Peyer's patch (tissue), 4 donors: ENCODE data around the gene RABL3. TPM values are rescaled to one million over a fixed set of nuclear protein-coding genes. Genes with fewer than 3 reads are reported as not detected.
A peak's percentile ranks its signal among the peaks of the same experiment; 100 is the strongest.
"Not testable (repeated sequence)": the region's sequence is repeated elsewhere in the genome, so short reads cannot be mapped to it uniquely, and the experiment has no call there.

ENCODE experiments used
- DNase-seq, 3 donors: peaks; one replicate each; pipeline ENCODE4 v3.0.0-alpha.2; 2017 to 2019
- H3K27ac ChIP-seq, 4 donors: fragments of 200-600 bp; sonication (generic); one replicate each; pipeline ENCODE4 v1.5.1; 2016 to 2019
- H3K27me3 ChIP-seq, 2 donors: fragments of 200-600 bp; sonication (generic); one replicate each; pipeline ENCODE4 v1.5.1; 2019
- H3K36me3 ChIP-seq, 3 donors: fragments of 200-600 bp; sonication (generic); one replicate each; pipeline ENCODE4 v1.5.1; 2016 to 2019
- H3K4me1 ChIP-seq, 4 donors: fragments of 200-600 bp; sonication (generic); one replicate each; pipeline ENCODE4 v1.5.1; 2016 to 2019
- H3K4me3 ChIP-seq, 4 donors: fragments of 200-600 bp; sonication (generic); 1 replicate in 3 of 4; 2 replicates in 1 of 4; pipeline ENCODE4 v1.5.1; 2016 to 2019; ENCODE audit warnings: mild to moderate bottlenecking in 1 of 4
- H3K9me3 ChIP-seq, 4 donors: fragments of 200-600 bp; sonication (generic); one replicate each; pipeline ENCODE4 v1.5.1; 2016 to 2019; ENCODE audit warnings: mild to moderate bottlenecking in 1 of 4
- CTCF ChIP-seq, 6 experiments: fragments of 450-650 bp in 4 of 6; fragments of 200-600 bp in 2 of 6; sonication (generic) in 1 of 6; IDR thresholded peaks; one replicate each; pipeline ENCODE4 v1.5.1; 2017 to 2019; ENCODE audit warnings: antibody characterized with exemption in 6 of 6, mild to moderate bottlenecking in 3 of 6, moderate library complexity in 1 of 6
- POLR2A ChIP-seq, 2 donors: fragments of 450-650 bp; IDR thresholded peaks; one replicate each; pipeline ENCODE4 v1.5.1; 2017; ENCODE audit warnings: antibody characterized with exemption in 2 of 2, mild to moderate bottlenecking in 2 of 2, moderate library complexity in 2 of 2
- total RNA-seq, 4 donors: library from RNA; depleted of rRNA; stranded (reverse); fragments of >200 nt; gene quantifications; one replicate each; pipeline ENCODE4 v1.1.0, GENCODE V29; 2016

Gene RABL3
- total RNA-seq, 4 donors from 2014 or later: 11.4 to 35.5 (median 14.9) TPM

DNA sequence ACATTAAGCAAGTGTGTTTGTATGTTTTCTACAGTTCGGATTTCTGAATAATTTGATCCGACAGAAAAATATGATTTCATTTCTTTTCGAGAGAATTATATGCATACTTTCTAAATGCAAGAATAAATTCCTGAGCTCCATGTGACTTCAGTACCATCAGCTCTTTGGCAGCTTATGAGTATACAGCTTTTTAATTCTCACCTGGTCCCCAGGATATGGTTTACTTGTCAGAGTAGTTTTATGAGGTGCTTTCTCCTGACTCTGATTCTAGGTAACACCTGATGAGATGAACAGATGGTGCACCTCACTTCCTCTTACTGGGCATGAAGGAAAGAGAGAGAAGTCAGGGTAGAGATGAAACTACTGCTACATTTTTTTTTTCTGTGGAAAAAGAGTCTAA, 63.3 kb downstream of the RABL3 start:
- Histone ChIP-seq H3K4me1 (peaks cover 0 to 37% (median 0%) of the 10 kb centered on the region in 4 donors), H3K9me3 (no peaks in the 10 kb centered on the region), H3K4me3 (peak overlapping the region in 2 of 4 donors; percentile 40 to 57), H3K27me3 (no peaks in the 10 kb centered on the region), H3K27ac (peak overlapping the region in 3 of 4 donors; percentile 2 to 76 (median 57)), H3K36me3 (peaks cover 0 to 7% (median 0%) of the 10 kb centered on the region in 3 donors)
- no peak for TF ChIP-seq POLR2A (IDR thresholded peaks at IDR 0.05)
- TF ChIP-seq CTCF (IDR thresholded peaks at IDR 0.05): no peak
- DNase-seq: no peak

DNA sequence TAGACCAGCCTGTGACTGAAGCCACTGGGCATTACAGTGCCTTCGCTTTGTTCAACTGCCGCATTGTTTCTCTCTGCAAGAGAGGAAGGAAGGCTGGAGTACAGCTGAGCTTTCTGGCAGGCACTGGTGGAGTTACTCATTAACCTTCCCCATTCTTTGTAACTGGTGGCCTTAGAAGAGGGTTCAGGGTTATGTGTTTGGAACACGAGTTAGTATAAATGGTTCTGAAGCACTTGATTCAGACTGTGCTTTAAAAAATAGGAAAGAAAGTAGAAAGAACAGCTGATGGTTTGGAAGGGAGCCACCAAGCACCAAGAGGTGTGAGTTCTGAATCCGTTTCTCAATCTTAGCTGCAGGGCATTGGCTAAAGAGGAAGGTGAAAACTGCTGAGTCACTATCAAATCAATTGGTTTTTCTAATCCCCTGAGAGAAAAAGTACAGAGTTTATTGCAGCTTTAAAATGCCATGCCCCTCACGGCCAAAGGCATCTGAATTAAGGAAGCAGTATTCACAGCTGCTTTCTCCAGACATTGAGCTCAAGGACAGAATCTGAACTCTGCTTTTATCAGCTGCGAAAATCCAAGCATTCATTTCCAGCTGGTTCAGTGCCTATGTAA, 63.9 kb downstream of the RABL3 start:
- peak overlapping the region in 2 of 4 donors; percentile 40 to 57 for H3K4me3 ChIP-seq
- no peaks in the 10 kb centered on the region for H3K9me3 ChIP-seq
- peaks cover 0 to 37% (median 0%) of the 10 kb centered on the region in 4 donors for H3K4me1 ChIP-seq
- H3K36me3 ChIP-seq: peaks cover 0 to 7% (median 0%) of the 10 kb centered on the region in 3 donors
- DNase-seq: peak in 1 of 3 donors; percentile 65
- H3K27me3 ChIP-seq: no peaks in the 10 kb centered on the region
- no peak for TF ChIP-seq POLR2A (IDR thresholded peaks at IDR 0.05)
- TF ChIP-seq CTCF (IDR thresholded peaks at IDR 0.05): peak in 1 of 6 experiments; percentile 4
- peak overlapping the region in 3 of 4 donors; percentile 2 to 76 (median 57) for H3K27ac ChIP-seq

DNA sequence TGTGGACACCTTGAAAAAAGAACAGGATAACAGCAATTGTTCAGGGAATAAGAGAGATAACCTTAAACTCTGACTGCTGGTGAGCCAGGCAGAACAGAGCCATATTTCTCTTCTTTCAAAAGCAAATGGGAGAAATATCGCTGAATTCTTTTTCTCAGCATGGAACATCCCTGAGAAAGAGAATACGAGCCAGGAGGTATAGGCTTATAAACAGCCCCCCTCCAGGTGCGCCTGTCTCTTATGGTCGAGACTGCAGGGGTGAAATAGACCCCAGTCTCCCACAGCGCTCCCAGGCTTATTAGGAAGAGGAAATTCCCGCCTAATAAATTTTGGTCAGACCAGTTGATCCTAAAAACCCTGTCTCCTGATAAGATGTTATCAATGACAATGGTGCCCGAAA, 65.1 kb downstream of the RABL3 start:
- not testable (repeated sequence) for H3K36me3 ChIP-seq, DNase-seq, H3K9me3 ChIP-seq, H3K4me3 ChIP-seq, H3K27ac ChIP-seq, H3K27me3 ChIP-seq
- H3K4me1 ChIP-seq: peaks cover 0 to 26% (median 0%) of the 10 kb centered on the region in 4 donors

DNA sequence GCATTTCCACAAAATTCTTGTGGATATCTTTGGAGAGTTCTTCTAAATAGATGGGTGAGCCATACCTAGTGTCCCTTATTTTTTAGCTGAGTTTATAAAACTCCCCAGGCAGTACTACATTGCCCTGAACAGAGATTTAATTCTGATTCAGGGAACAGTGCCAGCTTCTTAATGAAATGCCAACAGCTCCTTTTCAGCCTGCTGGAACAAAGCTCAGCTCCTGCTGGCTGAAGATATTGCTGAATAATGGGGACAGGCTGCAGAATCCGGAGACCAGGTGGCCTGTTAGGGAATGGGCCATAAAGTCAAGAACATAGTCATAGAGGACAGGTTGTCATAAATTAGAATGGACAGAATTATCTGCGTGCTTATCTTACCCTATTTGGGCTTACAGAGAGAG, 69.2 kb downstream of the RABL3 start:
- DNase-seq: no peak
- Histone ChIP-seq H3K27me3 (no peaks in the 10 kb centered on the region), H3K9me3 (peaks cover 0 to 3% (median 0%) of the 10 kb centered on the region in 4 donors), H3K27ac (no peak overlapping the region), H3K36me3 (peaks cover 0 to 7% (median 0%) of the 10 kb centered on the region in 3 donors), H3K4me3 (no peak overlapping the region), H3K4me1 (peaks cover 0 to 6% (median 0%) of the 10 kb centered on the region in 4 donors)
- no peak for TF ChIP-seq CTCF (IDR thresholded peaks at IDR 0.05)
- TF ChIP-seq POLR2A (IDR thresholded peaks at IDR 0.05): no peak

GRCh38 chr3:120670576-120670975, 71.7 kb downstream of the RABL3 start:
- Histone ChIP-seq H3K27ac (no peak overlapping the region), H3K4me3 (no peak overlapping the region), H3K4me1 (no peaks in the 10 kb centered on the region), H3K36me3 (peaks cover 0 to 7% (median 0%) of the 10 kb centered on the region in 3 donors), H3K27me3 (no peaks in the 10 kb centered on the region), H3K9me3 (peaks cover 0 to 3% (median 0%) of the 10 kb centered on the region in 4 donors)
- no peak for DNase-seq
- TF ChIP-seq CTCF (IDR thresholded peaks at IDR 0.05): no peak
- TF ChIP-seq POLR2A (IDR thresholded peaks at IDR 0.05): no peak

- H3K36me3 ChIP-seq: no peaks in the 10 kb centered on the region
- TF ChIP-seq POLR2A (IDR thresholded peaks at IDR 0.05) (no peak), CTCF (IDR thresholded peaks at IDR 0.05) (no peak)
- DNase-seq: no peak
- no peak overlapping the region for H3K4me3 ChIP-seq
- H3K9me3 ChIP-seq: no peaks in the 10 kb centered on the region
- peaks cover 0 to 3% (median 0%) of the 10 kb centered on the region in 4 donors for H3K4me1 ChIP-seq
- no peak overlapping the region for H3K27ac ChIP-seq
- no peaks in the 10 kb centered on the region for H3K27me3 ChIP-seq
These were observed 77.4 kb downstream of the RABL3 start for GRCh38 chr3:120664926-120665325.
